Measurements from ENCODE around the gene TRPM1.

TRPM1 gene

DNA sequence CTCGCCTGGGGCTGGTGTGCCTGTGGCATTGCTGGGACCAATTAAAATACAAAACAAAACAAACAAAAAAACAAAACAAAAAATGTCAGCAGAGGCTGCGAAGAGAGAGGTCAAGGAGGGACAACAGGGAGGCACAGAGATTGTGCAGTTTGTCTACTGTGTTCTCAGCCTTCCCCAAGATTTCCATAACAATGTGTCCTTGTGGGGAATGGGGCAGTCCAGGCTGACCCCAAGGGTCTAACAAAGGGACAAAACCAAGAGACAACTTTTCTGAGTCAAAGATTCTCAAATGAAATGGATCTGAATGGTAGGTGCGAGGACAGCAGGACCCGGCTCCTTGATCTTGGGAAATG lies 46.4 kb upstream of the TRPM1 start:
- H3K27me3 ChIP-seq (replicated peaks), result no peaks in the 10 kb centered on the region
- TF ChIP-seq, protein P1, sequence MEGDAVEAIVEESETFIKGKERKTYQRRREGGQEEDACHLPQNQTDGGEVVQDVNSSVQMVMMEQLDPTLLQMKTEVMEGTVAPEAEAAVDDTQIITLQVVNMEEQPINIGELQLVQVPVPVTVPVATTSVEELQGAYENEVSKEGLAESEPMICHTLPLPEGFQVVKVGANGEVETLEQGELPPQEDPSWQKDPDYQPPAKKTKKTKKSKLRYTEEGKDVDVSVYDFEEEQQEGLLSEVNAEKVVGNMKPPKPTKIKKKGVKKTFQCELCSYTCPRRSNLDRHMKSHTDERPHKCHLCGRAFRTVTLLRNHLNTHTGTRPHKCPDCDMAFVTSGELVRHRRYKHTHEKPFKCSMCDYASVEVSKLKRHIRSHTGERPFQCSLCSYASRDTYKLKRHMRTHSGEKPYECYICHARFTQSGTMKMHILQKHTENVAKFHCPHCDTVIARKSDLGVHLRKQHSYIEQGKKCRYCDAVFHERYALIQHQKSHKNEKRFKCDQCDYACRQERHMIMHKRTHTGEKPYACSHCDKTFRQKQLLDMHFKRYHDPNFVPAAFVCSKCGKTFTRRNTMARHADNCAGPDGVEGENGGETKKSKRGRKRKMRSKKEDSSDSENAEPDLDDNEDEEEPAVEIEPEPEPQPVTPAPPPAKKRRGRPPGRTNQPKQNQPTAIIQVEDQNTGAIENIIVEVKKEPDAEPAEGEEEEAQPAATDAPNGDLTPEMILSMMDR (IDR thresholded peaks at IDR 0.05; ENCODE audit: low read depth, low read length, missing control alignments), result no peak
- no peaks in the 10 kb centered on the region for H3K36me3 ChIP-seq (replicated peaks)
- DNase-seq, result no peak
- H3K4me3 ChIP-seq (ENCODE audit: low read depth, low read length), result no peak overlapping the region
- in situ Hi-C loops (cut with HindIII; ENCODE audit: low pct_ligation_motif_present, low sequenced_read_pairs), result no loop called here
- no peak overlapping the region for H3K27ac ChIP-seq

GRCh38 chr15:31147456-31147855 lies 45.9 kb upstream of the TRPM1 start:
- TF ChIP-seq, protein P1 (IDR thresholded peaks at IDR 0.05; ENCODE audit: low read depth, low read length, missing control alignments), result no peak
- no peak for DNase-seq
- Histone ChIP-seq H3K27ac (no peak overlapping the region), H3K27me3 (replicated peaks) (no peaks in the 10 kb centered on the region), H3K4me3 (ENCODE audit: low read depth, low read length) (no peak overlapping the region), H3K36me3 (replicated peaks) (no peaks in the 10 kb centered on the region)
- in situ Hi-C loops (cut with HindIII; ENCODE audit: low pct_ligation_motif_present, low sequenced_read_pairs), result no loop called here

GRCh38 chr15:31145271-31145911 lies 43.9 kb upstream of the TRPM1 start:
- in situ Hi-C loops (cut with HindIII; ENCODE audit: low pct_ligation_motif_present, low sequenced_read_pairs), result no loop called here
- no peak for DNase-seq
- H3K27me3 ChIP-seq (replicated peaks), result no peaks in the 10 kb centered on the region
- H3K27ac ChIP-seq, result no peak overlapping the region
- TF ChIP-seq, protein P1 (IDR thresholded peaks at IDR 0.05; ENCODE audit: low read depth, low read length, missing control alignments), result no peak
- H3K36me3 ChIP-seq (replicated peaks), result no peaks in the 10 kb centered on the region
- no peak overlapping the region for H3K4me3 ChIP-seq (ENCODE audit: low read depth, low read length)

- no peaks in the 10 kb centered on the region for H3K27me3 ChIP-seq (replicated peaks)
- H3K27ac ChIP-seq, result no peak overlapping the region
- in situ Hi-C loops (cut with HindIII; ENCODE audit: low pct_ligation_motif_present, low sequenced_read_pairs), result no loop called here
- DNase-seq, result no peak
- no peaks in the 10 kb centered on the region for H3K36me3 ChIP-seq (replicated peaks)
- no peak overlapping the region for H3K4me3 ChIP-seq (ENCODE audit: low read depth, low read length)
- TF ChIP-seq, protein P1 (IDR thresholded peaks at IDR 0.05; ENCODE audit: low read depth, low read length, missing control alignments), result no peak
Measured at GRCh38 chr15:31141792-31142191, 40.3 kb upstream of the TRPM1 start.

DNA sequence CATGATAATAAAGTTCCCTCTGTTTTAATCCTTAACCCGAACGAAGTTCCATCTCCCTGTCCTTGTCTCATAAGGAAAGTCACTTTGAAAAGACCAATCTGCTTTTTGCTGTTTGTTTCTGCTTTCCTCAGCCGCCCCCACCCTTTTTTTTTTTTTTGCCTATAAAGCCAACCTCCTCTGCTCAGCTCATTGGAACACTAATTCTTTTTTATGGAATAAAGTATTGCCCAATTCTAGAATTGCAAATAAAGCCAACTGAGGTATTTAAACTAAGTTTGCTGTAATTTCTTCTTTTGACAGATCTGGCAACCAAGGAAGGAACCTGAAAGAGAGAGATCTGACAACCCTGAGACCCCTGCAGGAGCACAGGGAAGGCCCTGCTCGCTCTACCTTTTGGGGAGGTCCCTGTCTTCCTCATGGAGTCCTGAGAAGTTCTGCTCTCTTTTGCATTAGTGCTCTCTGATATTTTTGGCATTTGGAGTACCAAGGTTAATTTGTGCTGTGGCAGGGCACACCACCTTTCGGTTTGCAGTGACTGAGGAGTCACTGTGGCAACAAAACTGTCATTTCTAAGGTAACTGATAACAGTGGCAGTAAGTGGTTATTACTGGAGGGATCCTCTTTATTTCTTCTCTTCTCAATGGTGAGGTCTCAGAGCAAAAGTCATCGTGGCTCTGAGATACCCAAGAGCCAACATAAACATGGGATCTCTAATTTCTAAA lies 35.2 kb upstream of the TRPM1 start:
- TF ChIP-seq, protein P1 (IDR thresholded peaks at IDR 0.05; ENCODE audit: low read depth, low read length, missing control alignments), result no peak
- no peaks in the 10 kb centered on the region for H3K36me3 ChIP-seq (replicated peaks)
- no peak for DNase-seq
- no peak overlapping the region for H3K4me3 ChIP-seq (ENCODE audit: low read depth, low read length)
- no peaks in the 10 kb centered on the region for H3K27me3 ChIP-seq (replicated peaks)
- H3K27ac ChIP-seq, result no peak overlapping the region
- in situ Hi-C loops (cut with HindIII; ENCODE audit: low pct_ligation_motif_present, low sequenced_read_pairs), result no loop called here

All from brain microvascular endothelial cell (primary cell).